Ovary (tissue), 3 donors: Measurements from ENCODE around the gene RASA2.

Experiments used
- CTCF ChIP-seq, 3 donors: fragments of 450-650 bp in 2 of 3; fragments of 200-600 bp in 1 of 3; IDR thresholded peaks; one replicate each; pipeline versions ENCODE4 v1.5.1 to v1.8.0; 2016 to 2022; ENCODE audit warnings: antibody characterized with exemption in 3 of 3, mild to moderate bottlenecking in 1 of 3
- EP300 ChIP-seq: sonication (generic); formaldehyde crosslinking; IDR thresholded peaks from one replicate; pipeline ENCODE4 v1.6.1; 2017; ENCODE audit warnings: antibody characterized with exemption
- POLR2A ChIP-seq: fragments of 450-650 bp; IDR thresholded peaks from one replicate; pipeline ENCODE4 v1.6.1; 2017; ENCODE audit warnings: antibody characterized with exemption, mild to moderate bottlenecking, moderate library complexity
- donor health status: DM: no; HTN: no; CAD: no.

- no peak for TF ChIP-seq CTCF (IDR thresholded peaks at IDR 0.05)
- no peak for TF ChIP-seq POLR2A
- TF ChIP-seq EP300, result no peak
These were observed 51.0 kb downstream of the RASA2 start for GRCh38 chr3:141537856-141538255.
